Hindlimb muscle (tissue), 1 donor: ENCODE results near the gene MOV10L1. TPM values are rescaled to one million over a fixed set of nuclear protein-coding genes. Genes with fewer than 3 reads are reported as not detected.
"Not testable (repeated sequence)": the region's sequence is repeated elsewhere in the genome, so short reads cannot be mapped to it uniquely, and the experiment has no call there.

ENCODE experiments used
- DNase-seq: peaks from one replicate; pipeline ENCODE4 v3.0.0-alpha.2; 2013
- polyA plus RNA-seq: library from polyadenylated mRNA; unstranded; fragments of 120-200 nt; gene quantifications from one replicate; pipeline ENCODE4 v1.2.1, GENCODE V29; 2013; ENCODE audit not compliant: insufficient read length

Gene MOV10L1
- polyA plus RNA-seq, 1 donor: 0.58 TPM

DNA sequence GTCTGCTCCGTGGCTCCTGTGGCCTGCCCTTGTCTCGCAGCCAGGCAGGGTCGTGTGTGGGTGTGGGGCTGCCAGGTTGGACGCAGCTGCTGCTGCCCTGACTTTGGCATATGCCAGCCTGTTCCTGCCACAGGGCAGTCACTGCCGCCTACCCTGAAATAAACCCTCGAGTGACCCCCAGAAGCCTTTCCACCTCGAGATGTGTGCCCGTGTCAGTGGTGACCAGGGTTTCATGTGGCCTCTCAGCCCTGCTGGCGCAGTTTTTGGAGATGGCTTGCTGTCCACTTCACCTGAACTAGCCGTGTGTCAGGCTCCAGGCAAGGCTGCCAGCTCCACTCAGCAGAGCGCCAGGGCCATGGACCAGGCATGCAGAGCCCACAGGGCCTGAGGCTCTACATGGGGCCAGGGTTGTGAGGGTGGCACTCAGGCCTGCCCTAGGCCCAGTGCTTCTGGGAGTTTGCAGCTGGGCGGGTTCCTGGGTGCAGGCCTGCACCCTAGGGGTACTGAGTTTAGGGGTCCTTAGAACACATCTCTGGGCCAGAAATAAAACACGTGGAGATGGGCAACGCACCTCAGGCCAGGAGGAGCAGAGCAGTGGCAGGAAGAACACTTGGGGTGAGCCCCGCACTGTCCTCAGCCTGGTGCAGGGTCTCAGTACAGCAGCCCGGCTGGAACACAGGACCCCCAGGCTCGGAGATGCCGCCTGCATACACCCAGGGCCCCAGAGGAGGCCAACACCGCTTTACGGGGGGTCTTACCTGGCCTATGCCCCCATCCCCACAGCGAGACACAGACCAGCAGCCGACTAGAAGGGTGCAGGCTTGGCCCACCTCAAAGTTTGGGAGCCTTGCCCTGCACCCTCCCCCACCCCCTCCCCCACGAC lies 71.9 kb downstream of the MOV10L1 start:
- DNase-seq: no peak

DNA sequence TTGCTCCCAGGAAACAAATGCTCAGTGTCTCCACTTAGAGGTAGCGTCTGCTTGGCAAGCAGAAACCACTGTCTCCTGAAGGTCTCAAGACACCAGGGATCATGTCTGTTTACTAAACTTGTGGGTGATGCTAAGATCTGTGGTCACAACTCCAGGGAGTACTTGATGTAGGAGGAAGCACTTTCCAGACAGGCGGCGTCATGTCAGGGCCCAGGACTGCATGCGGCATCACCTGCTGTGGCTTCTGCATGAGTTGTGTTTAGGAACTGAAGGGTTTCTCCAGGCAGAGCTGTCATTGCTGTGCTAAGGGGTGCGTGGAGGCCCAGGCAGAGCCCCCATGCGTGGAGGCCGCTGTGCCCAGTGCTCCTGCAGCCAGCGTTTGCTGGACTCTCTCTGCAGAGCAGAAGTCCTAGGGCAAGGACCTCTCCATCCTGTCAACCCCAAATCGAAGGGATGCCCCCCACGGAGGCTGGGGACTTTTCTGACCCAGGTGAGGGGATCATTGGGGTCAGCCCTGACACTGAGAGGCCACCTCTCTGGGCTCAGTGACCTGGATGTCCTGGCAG lies 72.7 kb downstream of the MOV10L1 start:
- DNase-seq: no peak

DNA sequence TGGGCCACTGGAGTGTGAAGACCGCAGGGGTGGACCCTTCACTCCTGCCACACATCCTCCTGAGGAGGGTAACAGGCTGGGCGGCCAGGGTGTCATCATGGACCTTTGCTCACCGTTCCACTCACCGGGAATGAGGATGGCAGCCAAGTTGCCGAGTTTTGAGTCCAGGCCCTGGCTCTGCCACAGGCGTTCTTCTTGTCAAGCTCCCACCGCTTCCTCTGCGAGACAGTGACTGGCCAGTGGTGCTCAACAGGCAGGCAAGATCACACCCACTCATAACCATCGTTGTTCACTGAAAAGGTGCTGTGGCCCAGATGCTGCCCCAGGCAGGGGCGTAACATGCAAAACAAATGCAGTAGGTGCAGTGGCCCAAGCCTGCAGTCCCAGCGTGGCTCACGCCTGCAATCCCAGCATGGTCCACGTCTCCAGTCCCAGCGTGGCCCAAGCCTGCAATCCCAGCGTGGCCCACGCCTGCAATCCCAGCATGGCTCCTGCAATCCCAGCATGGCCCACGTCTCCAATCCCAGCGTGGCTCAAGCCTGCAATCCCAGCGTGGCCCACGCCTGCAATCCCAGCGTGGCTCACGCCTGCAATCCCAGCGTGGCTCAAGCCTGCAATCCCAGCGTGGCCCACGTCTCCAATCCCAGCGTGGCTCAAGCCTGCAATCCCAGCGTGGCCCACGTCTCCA lies 75.8 kb downstream of the MOV10L1 start:
- no peak for DNase-seq

DNA sequence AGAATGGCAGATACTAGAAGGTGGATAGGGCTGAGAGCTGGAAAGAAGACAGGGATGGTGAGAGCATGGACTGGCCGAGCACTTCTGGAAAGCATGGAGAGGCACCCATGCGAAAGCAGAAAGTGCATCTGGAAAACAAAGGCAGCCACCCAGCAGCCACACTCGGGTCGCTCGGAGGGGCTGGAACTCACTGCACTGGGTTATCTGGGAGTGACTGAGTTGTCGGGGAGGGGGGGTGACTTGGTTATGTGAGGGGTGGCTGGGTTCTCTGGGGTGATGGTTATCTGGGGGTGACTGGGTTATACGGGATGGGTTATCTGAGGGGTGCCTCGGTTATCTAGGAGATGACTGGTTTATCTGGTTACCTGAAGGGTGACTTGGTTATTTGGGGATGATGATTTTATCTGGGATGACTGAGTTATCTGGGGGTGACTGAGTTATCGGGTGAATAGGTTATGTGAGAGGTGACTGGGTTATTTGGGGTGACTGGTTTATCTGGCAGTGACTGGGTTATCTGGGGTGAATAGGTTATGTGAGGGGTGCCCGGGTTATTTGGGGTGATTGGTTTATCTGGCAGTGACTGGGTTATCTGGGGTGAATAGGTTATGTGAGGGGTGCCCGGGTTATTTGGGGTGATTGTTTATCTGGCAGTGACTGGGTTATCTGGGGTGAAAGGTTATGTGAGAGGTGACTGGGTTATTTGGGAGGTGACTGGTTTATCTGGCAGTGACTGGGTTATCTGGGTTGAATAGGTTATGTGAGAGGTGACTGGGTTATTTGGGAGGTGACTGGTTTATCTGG lies 78.1 kb downstream of the MOV10L1 start:
- no peak for DNase-seq

DNA sequence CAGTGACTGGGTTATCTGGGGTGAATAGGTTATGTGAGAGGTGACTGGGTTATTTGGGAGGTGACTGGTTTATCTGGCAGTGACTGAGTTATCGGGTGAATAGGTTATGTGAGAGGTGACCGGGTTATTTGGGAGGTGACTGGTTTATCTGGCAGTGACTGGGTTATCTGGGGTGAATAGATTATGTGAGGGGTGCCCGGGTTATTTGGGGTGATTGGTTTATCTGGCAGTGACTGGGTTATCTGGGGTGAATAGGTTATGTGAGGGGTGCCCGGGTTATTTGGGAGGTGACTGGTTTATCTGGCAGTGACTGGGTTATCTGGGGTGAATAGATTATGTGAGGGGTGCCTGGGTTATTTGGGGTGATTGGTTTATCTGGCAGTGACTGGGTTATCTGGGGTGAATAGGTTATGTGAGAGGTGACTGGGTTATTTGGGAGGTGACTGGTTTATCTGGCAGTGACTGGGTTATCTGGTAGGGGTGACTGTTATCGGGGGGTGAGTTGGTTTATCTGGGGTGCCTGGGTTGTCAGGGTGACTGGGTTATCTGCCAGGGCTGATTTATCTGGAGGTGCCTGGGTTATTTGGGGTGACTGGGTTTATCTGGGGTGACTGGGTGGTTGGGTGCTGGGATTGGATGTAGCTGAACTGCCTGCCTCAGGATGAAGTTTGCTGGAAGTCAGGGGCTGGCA lies 78.8 kb downstream of the MOV10L1 start:
- not testable (repeated sequence) for DNase-seq

DNA sequence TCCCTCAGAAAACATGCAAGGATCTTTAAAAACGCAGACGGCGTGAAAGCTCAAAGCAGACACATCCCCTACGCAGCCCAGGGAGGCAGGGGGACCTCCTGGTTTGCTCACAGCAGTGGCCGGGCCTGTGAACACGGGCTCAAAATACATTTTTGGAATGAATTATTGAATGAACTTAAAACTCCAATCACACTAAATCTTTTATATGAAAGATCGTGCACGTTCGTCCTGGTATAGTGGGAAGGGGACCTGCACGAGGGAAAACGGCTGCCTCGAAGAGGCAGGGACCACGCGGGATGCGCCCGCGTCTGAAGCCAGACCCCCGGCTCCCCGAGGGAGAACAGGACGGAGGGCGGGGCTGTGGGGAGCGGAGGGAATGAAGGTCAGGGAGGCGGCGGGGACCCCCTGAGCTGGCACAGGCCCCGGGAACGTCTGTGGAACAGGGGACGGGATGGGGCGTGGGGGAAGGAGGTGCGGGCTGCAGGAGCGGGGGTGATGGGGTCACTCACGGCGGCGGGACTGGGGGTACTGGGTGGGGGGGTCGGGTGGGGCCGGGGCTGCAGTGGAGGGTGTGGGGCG lies 79.5 kb downstream of the MOV10L1 start:
- DNase-seq: no peak

DNA sequence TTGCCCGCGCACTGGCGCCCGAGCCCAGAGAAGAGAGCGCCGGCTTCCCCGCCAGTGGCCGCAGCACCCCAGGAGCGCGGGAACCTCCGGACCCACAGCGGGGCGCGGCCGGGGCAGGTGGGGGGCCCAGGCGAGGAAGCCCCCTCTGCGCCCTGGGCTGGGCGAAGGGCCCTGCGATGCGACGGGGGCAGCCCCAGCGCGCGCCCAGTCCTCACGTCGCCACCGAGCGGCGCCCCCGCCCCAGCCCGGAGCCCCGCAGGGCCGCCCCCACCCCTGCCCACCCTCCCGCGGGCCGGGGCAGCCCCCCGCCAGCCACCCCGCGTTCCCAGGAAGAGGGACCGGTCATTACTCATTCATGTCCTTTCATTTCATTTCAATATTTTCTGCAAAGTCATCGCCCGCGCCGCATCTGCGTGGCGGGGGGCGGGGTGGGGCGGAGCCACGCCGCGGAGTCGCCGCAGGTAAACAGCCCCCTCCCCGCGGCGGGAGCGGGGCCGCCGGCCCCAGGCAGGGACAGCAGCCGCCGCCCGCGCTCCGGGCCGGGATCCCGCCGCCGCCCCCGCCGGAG lies 80.1 kb downstream of the MOV10L1 start:
- DNase-seq: no peak

DNA sequence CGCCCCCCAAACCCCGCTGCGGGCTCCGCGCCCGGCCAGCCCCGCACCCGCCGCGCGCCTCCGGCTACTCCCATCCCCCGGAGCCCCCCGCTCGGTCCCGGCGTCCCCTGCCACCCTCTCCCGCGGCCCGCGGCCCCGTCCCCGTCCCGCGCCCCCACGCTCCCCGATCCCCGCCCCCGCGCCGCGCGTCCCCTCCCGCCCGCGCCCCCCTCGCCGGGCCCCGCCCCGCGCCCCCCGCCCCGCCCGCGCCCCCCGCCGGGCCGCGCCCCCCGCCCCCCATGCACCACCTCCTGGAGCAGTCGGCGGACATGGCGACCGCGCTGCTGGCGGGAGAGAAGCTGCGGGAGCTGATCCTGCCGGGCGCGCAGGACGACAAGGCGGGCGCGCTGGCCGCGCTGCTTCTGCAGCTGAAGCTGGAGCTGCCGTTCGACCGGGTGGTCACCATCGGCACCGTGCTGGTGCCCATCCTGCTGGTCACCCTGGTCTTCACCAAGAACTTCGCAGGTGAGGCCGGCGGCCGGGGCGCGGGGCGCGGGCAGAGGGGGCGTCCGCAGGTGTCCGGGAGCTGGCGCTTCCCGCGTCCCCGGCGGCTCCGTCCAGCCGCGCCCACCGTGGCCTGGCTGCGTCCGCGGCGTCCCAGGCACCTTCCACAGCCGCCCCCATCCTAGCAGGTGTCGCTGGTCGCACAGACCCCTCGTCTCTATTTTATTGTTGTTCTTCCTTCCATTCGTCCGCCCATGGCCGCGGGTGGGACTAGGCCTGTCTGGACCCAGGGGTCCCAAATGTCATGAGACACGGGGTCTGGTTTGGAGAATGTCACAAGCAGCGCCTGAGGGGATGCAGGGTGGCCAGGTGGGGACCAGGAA lies 80.9 kb downstream of the MOV10L1 start, which contains the start of gene PANX2:
PANX2 (plus strand) TSS at position 279 of the 866 bp plus-strand sequence; CDS start at position 279, 0 bp downstream.
- DNase-seq: no peak

DNA sequence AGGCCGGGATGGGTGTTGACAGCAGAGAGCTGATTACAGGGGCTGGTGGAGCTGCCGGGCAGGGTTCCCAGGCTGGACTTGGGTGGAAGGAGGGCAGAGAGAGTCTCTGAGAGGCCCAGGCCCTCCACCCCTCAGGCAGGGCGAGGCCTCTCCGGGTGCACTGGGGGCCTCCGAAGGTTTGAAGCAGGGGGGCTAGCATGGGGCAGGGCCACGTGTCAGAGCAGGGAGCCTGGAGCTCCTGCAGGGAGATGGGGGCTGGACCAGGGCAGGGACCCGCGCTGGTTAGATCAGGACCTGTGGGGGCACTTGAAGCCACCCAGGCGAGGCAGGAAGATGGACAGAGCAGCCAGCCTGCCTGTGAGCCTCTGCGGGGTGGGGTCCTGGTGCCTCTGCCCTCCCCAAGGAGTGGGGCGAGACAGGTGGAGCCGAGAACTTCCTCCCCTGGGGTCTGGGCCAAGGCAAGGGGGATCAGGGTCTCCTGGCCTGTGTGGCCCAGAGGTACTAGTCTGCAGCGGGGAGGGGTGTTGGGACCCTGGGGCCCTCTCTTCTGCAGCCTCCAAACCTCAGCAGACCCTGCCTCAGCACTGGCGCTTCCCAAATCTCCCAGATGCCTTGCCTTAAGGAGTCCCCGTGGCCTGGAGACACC lies 81.6 kb downstream of the MOV10L1 start:
- DNase-seq: no peak

DNA sequence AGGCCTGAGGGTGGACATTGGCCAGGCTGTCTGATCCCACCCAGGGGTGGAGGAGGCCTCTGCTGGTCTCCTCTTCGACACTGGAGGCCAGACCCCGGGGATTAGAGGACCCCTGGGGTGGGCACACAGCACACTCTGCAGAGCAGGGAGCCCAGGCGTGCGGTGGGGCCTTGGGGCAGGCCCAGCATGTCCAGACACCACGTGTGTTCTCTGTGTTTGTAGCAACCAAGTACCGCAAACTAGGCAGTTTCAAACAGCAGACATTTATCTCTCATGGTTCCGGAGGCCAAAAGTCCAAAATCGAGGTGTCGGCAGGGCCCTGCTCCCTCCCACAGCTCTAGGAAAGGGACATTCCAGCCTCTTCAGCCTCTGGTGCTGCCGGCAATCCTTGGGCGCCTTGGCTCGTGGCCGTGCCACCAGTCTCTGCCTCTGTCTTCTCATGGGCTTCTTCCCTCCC lies 82.2 kb downstream of the MOV10L1 start:
- no peak for DNase-seq

DNA sequence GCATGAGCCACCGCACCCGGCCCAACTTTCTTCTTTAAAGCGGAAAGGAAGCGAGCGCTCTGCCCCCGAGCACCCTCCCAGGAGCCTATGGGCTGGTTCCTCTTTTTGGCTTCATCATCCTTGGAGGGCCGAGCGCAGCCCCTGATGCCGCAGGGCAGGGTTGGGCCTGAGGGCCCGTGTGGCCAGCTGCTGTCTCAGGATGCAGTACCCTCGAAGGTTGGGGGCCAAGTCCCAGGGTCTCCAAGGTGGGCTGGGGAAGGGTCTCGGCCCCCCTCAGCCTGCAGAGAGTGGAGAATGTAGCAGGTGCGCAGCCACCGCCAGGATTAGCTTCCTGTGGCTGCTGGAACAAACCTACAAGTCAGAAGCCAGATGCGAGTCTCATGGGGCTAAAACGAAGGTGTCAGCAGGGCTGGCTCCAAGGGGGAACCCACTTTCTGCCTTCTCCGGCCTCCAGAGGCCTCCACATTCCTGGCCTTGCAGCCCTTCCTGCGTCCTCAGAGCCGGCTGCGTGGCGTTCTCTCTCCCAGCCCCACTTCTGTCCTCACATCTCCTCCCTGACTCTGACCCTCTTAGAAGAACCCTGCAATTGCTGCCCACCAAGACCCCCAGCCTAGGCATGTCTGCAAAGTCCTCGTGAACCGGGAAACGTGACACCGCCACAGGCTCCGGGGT lies 83.6 kb downstream of the MOV10L1 start:
- DNase-seq: no peak

DNA sequence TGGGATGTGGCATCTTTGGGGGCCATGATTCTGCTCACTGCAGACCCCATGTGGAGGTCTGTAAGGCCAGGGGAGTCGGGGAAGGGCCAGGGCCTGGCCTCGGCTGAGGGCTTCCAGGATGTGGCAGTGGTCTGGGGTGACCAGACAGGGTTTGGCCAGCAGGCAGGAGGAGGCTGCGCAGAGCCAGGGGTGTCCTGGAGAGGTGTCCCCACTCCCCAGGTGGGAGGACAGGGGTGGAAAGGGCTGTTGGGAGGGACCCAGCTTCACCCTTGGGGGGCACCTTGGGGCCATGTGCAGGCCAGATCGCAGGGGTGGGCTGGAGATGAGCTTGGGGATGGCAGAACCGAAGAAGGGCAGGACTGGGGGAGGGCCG lies 84.2 kb downstream of the MOV10L1 start:
- no peak for DNase-seq

DNA sequence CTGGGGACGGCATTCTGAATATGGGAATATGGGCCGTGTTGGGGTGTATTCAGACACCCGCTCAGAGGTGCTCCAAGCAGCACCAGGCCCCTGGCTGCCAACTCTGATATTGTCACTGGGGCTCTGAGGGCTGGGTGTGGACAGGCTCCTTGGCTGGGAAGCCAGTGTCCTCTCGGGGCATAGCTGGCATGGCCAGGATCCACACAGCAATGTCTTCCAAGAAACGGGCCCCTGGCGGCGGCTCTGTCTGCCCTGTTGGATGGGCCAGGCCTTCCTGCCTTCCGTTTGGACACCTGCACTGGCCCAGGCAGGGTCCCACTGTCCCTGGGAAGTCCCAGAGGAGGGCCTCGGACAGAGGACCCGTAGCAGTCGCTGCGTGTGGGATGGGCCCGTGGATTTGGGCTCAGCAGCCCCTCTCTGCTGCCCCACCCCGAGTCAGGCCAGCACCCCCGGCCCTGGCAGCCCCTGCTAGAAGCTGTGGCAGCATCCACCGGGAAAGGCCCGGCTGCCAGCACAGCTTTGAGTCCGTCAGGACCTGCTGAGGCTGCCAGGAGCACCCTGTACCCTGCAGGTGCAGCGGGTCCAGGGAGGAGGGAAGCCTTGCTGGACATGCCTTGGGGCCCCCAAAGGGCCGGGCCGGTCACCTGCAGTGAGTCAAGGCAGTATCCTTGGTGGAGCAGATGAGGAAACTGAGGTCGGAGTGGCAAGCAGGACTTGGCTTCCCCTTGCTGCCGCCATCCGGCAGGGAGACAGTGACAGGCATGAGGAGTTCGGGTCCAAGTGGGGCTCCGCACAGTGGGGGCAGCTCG lies 84.8 kb downstream of the MOV10L1 start:
- DNase-seq: no peak

DNA sequence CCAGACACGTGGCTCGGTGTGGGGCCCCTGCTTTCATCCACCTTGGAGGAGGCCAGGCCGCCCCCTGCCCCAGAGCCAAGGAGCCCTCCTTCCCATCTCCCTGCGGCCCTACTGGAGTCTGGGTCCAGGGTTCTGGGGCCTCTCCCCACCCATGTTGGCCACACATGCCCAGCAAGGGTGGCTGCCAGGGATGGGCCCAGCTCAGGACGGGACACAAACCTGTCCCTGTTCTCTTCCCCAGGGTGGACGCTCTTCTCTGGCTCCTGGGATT lies 85.3 kb downstream of the MOV10L1 start:
- no peak for DNase-seq

DNA sequence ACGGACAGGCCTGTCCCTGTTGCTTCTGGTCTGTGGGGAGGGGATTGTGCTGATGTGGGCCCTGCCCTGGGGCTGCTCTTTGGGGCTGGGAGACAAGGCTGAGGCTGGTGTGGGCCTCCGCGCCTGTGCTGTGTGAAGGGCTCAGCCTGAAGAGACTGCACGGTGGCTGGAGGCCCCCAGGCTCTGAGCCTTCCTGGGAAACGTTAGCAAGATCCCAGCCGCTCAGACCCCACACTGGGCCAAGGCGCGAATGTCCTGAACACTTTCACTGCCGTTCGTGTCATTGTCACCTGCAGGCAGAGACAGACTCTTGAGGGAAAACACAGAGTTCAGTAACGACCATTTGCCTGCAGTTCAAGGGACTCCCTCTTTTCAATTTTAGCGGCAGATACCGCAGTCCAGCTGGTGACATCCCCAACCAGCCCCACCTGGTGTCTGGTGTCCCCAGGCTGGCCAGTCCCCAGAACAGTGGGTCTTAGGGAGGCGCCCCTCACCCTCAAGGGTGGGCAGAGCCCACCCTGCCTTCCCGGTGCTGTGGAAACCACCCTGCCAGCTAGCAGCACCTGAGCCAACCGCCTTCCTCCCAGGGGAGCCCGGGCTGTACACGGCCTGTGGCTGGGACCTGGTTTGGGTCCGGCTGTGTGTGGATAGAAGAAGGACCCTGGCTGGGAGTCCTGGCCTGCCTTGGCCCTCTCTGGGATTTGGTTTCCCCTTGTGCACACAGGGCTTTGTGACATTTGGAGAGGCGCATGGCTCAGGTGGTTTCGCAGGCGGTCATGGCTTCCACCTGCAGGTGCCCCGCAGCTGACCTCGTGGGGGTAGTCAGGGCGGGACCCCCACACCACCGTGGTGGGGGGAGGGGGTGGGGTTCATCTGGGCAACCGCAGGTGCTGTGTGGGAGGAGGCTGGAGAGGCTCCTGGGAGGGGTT lies 86.4 kb downstream of the MOV10L1 start:
- no peak for DNase-seq

DNA sequence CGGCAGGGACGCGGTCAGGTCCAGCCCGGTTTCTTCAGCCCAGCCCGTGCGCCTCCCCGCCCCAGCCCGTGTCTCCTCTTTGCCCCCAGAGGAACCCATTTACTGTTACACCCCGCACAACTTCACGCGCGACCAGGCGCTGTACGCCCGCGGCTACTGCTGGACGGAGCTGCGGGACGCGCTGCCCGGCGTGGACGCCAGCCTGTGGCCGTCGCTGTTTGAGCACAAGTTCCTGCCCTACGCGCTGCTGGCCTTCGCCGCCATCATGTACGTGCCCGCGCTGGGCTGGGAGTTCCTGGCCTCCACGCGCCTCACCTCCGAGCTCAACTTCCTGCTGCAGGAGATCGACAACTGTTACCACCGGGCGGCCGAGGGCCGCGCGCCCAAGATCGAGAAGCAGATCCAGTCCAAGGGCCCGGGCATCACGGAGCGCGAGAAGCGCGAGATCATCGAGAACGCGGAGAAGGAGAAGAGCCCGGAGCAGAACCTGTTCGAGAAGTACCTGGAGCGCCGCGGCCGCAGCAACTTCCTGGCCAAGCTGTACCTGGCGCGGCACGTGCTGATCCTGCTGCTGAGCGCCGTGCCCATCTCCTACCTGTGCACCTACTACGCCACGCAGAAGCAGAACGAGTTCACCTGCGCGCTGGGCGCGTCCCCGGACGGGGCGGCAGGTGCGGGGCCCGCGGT lies 87.2 kb downstream of the MOV10L1 start:
- DNase-seq: no peak
